Coronary artery (tissue), 2 donors: ENCODE data around the gene PSMD7.

Experiments used
- DNase-seq: peaks from one replicate; pipeline ENCODE4 v3.0.0-alpha.2; 2017; ENCODE audit warnings: low spot score
- H3K27ac ChIP-seq, 2 donors: fragments of 200-600 bp; sonication (generic); one replicate each; pipeline ENCODE4 v1.5.1; 2016 to 2019
- H3K4me3 ChIP-seq: fragments of 200-600 bp; sonication (generic); 2 replicates; pipeline ENCODE4 v1.5.1; 2016; ENCODE audit warnings: mild to moderate bottlenecking, moderate library complexity
- TF ChIP-seq, protein P1 (sequence below): fragments of 200-600 bp; sonication (generic); IDR thresholded peaks from one replicate; pipeline ENCODE4 v1.5.1; 2019; ENCODE audit warnings: antibody characterized with exemption

Gene PSMD7

DNA sequence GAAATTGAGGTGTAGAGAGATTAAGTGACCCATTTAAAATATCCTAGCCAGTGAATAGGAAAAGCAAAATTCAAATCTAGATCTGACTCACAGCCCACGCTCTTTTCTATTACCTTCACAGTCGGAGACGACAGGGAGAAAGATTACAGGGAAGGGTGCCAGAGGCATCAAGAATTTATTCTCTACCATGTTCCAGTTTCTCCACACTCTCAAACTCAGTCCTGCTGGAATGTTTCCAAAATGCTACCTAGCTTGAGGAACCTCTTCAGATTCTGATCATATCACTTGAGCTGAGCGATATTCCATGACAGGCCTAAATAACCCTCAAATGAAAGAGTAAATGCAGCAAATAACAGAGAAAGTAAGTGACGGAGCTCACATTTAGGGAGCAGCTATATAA, 5.4 kb upstream of the PSMD7 start:
- H3K27ac ChIP-seq: no peak overlapping the region
- TF ChIP-seq, protein P1, sequence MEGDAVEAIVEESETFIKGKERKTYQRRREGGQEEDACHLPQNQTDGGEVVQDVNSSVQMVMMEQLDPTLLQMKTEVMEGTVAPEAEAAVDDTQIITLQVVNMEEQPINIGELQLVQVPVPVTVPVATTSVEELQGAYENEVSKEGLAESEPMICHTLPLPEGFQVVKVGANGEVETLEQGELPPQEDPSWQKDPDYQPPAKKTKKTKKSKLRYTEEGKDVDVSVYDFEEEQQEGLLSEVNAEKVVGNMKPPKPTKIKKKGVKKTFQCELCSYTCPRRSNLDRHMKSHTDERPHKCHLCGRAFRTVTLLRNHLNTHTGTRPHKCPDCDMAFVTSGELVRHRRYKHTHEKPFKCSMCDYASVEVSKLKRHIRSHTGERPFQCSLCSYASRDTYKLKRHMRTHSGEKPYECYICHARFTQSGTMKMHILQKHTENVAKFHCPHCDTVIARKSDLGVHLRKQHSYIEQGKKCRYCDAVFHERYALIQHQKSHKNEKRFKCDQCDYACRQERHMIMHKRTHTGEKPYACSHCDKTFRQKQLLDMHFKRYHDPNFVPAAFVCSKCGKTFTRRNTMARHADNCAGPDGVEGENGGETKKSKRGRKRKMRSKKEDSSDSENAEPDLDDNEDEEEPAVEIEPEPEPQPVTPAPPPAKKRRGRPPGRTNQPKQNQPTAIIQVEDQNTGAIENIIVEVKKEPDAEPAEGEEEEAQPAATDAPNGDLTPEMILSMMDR: no peak

DNA sequence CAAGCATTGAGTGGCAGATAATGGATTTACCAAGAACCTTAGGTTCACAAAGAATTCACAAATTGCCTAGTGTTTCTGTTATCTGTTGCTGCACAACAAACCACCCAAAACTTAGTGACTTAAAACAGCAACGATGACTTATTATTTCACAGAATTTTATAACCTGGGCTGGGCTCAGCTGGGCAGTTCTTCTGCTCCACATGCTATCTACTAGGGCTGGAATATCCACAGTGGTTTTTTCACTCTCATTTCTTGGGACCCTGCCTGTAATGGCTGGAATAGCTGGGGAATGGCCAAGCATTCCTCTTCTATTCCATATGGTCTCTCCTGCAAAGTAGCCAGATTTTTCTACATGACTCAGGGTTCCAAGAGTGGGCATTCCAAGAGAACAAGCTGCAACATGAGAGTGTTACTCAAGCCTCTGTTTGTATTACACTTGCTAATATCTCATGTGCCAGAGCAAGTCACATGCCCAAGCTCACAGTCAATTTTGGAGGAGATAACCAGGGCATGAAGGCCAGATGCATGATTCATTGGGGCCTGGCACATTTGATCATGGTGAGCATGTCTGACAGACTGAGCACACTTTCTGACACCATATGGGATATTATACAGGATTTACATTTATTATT, 4.9 kb upstream of the PSMD7 start:
- Histone ChIP-seq H3K27ac (no peak overlapping the region), H3K4me3 (no peak overlapping the region)
- DNase-seq: no peak
- TF ChIP-seq, protein P1: no peak

More for the DNA sequence above, 5.4 kb upstream of the PSMD7 start:
- DNase-seq: no peak
- no peak overlapping the region for H3K4me3 ChIP-seq

DNA sequence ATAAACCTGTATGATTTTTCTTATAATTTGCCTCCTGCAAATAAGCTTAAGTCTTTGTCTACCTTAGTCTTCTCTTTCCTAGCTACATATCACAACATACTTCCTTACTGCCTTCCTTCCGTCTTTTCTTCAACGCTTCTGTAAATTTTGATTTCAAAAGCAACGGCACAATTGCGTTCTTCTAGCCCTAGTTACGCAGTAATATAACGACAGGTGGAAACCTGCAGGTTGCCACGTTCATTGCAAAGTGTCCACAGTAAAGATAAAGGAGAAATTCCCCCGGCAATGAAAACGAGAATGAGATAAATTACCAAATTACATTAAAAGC, 546 bp upstream of the PSMD7 start:
- no peak for DNase-seq
- H3K4me3 ChIP-seq: peak overlapping the region; percentile 89
- H3K27ac ChIP-seq: peak overlapping the region; percentile 76 to 94
- TF ChIP-seq, protein P1: no peak

DNA sequence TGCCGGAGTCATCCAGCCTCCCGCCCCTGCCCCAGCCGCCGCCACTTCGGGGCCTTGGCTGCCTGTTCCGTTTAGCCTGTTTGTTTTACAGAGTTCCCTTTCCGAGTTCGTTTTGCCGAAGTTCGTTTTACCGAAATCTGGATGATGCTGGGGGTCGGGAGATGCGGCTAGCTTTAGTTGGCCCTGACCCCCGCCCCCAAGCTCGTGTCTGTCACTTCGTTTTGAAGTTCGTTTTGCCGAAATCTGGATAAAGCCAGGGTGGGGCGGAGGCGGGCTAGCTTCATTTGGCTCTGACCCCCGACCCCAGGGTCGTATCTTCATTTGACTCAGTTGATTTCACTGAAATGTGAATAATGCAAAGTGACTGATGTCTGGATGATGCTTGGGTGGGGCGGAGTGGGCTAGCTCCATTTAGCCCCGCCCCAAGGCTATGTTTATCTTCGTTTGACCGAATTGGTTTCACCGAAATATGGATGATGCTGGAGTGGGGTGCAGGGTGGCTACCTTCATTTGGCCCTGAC, 591 bp downstream of the PSMD7 start:
- TF ChIP-seq, protein P1: no peak
- H3K4me3 ChIP-seq: peak overlapping the region; percentile 89
- H3K27ac ChIP-seq: peak overlapping the region; percentile 76 to 94
- no peak for DNase-seq

DNA sequence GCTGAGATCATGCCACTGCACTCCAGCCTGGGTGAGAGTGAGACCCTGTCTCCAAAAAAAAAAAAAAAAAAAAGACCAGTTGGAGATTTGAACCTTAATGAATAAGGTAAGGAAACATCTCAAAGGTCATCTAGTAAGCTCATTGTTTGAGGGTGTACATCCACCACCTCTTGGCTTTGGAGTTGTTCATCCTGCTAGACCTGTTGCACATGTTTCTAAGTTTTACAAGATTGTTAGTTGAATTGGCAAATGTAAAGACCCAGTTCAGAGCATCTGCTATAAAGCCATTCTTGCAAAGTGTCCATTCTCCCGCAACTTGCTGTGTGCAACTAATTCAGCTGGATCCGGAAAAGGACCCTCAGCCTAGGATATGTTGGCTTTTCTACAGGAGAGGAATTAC, 1.5 kb downstream of the PSMD7 start:
- Histone ChIP-seq H3K27ac (no peak overlapping the region), H3K4me3 (peak overlapping the region; percentile 89)
- TF ChIP-seq, protein P1: no peak
- no peak for DNase-seq

DNA sequence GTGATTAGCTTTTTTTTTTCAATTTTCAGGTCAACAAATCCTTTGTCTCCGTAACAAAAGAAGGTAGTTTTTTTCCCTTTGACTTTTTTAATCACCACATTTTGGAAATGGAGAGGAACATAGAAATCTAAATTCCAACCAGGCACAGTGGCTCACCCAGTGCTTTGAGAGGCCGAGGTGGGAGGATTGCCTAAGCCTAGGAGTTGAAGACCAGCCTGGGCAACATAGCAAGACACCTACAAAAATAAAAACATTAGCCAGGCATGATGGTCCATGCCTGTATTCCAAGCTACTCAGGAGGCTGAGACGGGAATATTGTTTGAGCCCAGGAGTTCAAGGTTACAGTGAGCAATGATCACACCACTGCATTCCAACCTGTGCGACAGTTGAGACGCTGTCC, 5.7 kb downstream of the PSMD7 start:
- TF ChIP-seq, protein P1: no peak
- no peak overlapping the region for H3K27ac ChIP-seq

DNA sequence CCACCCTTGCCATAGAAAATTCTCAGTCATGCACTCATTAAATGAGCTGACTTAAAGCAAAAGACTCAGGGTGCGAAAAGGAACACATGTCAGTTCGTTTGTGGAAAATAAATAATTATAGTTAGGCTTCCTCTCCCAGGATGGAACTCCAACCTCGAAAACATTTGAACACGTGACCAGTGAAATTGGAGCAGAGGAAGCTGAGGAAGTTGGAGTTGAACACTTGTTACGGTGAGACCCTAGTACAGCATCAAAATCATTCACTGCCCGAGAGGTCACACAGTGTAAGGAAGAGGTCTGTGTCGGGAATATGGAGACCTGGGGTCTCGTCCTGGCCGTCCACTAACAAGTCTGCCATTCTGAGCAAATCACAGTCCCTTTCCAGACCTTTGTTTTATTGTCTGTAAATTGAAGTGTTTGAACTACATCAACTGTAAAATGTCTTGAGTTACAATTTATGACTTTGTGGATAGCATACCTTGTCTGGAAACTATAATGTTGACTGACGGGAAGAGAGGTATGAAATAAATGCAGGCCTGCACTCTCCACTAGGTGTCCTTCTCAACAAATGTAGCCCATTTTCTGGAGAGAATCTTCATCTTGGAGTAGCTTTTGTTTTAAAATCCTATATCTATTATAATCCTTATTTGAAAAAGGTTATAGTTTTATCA, 7.7 kb downstream of the PSMD7 start:
- TF ChIP-seq, protein P1: no peak
- DNase-seq: no peak
- Histone ChIP-seq H3K27ac (no peak overlapping the region), H3K4me3 (no peak overlapping the region)

More for the DNA sequence above, 5.7 kb downstream of the PSMD7 start:
- DNase-seq: no peak
- no peak overlapping the region for H3K4me3 ChIP-seq
